Activated CD8-positive, alpha-beta memory T cell treated with anti-CD3 and anti-CD28 coated beads for 48 hours (primary cell): ENCODE results near the gene BATF2.
"Not testable (repeated sequence)": the region's sequence is repeated elsewhere in the genome, so short reads cannot be mapped to it uniquely, and the experiment has no call there.

Source experiments
- DNase-seq, 3 experiments: peaks; one replicate each; pipeline ENCODE4 v3.0.0-alpha.2; 2020; ENCODE audit warnings: low read depth in 2 of 3, low spot score in 2 of 3

BATF2 gene

DNA sequence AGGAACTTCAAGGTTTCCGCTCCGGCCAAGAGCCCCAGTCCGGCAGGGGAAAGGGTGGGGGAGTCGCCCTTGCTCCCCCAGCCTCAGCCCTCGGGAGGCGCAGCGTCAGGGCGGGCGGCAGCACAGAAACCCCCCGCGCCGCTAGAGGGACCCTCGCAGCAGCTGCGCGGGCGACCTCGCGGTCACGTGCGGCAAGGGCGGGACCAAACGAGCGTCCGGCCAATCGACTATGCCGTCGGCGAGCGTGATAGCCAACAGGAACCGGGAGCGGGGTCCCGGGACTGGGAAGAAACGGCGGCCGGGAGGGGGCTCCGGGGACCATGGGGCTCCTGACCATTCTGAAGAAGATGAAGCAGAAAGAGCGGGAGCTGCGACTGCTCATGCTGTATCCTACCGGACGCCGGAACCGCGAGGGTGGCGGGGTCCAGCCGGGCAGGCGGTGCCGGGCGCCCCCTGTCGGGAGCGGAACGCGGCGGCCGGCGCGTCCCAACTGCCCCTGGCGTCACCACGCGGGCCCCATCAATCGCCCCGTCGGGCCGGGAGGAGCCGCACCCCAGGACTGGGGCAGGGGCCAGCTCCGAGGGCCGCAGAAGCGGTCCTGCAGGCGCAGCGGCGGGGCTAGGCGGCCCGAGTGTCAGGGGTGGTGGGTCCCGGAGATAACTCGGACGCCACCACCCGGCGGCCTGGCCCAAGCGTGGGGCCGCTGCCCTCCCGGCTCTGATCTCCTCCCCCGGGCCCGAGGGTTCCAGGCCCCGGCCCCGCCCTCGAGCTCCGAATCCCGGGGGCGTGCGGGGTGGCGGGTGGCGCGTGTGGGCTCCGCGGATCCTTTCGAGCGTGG lies 17.3 kb upstream of the BATF2 start, which contains the start of gene ARL2:
ARL2 (plus strand) TSS at position 273 of the 838 bp plus-strand sequence; CDS start at position 321, 48 bp downstream.
- DNase-seq = peak; percentile 76 to 81 (median 77)

DNA sequence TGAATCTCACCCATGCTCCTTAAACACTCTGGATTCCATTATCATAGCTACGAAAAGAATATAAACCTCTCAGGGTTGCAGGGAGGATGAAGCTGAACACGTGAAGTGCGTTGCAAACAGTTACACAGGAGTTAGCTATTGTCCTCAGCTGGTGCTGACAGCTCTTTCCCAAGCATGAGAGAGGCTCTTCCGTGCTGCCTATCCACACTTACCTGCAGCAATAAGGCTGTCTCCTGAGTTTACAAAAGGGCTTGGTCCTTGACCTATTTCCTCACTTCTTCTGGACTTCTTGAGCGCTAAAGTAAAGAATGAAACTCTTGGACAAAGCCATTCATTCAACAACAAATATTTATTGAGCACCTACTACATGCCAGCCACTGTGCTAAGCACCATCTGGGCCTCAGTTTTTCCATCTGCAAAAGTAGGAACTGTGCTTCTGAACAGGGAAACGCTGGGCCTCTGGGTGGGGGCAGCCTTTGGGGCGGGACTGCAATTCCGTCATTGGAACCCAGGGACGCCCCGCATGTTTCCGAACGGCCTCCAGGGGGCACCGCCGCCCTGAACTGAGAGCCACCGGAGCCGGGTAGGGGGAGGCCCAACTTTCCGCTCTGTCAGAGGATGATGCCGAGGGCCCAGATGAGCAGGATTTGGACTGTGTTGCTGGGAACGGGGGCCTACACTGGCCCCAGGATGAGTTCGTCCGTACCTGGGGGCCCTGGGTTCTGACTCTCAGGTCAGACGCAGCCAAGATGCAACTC lies 16.5 kb upstream of the BATF2 start:
- peak in 2 of 3 experiments; percentile 75 to 79 for DNase-seq

DNA sequence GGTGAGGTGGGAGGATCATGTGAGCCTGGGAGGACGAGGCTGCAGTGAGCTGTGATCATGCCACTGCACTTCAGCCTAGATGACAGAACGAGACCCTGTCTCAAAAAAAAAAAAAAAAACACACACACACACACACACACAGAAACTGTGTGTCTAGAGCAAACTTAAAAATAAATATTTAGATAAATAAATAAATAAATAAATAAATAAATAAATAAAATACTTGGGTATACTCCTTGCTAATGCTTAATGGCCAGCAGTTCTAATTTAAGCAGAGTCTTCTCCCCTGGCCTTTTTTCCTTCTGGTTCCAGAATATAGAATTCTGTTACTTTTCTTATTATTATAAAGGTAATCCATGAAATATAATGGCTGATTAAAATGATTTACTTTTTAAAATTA lies 12.1 kb upstream of the BATF2 start:
- DNase-seq = no peak

DNA sequence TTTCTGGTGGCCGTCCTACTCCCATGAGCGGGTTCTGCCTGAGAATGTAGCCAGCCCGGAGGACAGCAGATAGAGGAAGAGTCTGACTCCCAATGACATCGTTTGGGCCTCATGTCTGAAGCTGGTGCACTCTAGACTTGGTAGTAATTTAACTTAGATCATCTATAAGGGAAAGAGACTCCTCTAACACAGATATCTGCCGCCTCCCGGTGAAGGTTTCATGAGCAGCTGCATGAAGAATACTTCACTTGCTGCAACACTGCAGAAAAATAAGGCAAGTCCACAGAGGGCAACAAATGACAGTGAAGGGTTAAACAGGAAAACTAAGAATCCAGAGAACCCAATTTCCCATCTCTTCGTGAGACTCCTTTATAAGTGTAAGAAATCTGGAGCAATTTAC lies 11.2 kb upstream of the BATF2 start:
- no peak for DNase-seq

DNA sequence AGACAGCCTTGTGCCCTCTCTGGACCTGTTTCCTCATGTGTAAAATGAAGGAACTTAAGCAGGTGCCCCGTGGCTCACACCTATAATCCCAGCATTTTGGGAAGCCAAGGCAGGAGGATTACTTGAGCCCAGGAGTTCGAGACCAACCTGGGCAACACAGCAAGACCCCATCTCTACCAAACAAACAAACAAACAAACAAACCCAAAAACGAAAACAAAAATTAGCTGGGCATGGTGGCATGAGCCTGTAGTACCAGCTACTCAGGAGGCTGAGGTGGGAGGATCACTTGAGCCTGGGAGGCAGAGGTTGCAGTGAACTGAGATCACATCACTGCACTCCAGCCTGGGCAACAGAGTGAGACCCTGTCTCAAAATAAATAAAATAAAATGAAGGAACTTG lies 7.2 kb upstream of the BATF2 start:
- DNase-seq = not testable (repeated sequence)

DNA sequence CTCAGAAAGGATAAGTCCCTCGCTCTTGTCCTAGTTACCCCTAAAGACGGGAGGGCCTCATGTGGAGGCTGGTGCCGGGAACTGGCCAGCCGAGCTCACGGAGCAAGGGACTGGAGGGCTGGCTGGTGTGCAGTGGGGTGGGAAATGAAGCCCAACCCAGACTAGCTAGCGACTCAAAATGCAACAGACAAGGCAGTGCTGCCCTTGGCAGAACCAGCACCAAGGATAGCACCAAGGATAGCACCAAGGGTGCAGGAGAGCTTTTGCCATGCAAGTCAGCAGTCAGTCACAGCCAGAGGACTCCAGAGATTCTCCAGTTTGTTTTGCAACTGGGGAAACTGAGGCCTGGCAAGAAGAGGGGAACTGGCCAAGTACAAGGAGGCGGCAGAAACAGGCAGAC lies 6.5 kb upstream of the BATF2 start:
- DNase-seq = no peak

DNA sequence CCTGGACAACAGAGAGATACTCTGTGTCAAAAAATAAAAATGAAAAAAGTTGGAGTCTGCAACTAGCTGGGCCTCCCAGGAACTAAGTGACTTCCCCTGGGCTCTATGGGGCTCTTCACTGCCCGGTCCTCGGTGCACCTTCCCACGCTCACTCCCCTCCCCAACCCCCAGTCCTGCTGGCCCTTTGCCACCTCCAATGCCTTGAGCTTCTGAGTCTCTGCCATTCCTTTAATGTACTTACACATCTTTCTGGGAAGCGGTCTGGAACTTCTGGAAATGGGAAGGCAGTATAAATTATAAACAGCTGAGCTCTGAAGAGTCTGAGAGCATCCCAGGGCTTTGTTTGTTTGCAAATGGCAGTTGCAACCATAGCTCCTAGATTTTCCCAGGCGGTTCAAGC lies 5.9 kb upstream of the BATF2 start:
- no peak for DNase-seq

DNA sequence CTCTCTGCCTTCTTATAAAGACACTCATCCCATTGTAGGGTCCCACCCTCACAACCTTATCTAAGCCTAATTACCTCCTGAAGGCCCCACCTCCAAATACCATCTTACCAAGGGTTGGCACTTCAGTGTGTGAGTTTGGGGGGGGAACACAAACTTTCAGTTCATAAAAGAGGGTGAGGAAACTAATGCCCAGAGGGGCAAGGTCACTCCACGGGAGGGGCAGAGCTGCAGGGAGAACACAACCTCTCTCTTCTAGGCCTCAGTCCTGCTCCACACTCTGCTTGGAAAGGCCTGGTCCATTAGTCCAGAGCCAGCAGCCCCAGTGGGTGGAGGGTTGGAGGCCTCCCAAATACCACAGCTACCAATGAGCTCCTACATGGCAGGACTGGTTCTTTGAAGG lies 2.7 kb upstream of the BATF2 start:
- DNase-seq = no peak

DNA sequence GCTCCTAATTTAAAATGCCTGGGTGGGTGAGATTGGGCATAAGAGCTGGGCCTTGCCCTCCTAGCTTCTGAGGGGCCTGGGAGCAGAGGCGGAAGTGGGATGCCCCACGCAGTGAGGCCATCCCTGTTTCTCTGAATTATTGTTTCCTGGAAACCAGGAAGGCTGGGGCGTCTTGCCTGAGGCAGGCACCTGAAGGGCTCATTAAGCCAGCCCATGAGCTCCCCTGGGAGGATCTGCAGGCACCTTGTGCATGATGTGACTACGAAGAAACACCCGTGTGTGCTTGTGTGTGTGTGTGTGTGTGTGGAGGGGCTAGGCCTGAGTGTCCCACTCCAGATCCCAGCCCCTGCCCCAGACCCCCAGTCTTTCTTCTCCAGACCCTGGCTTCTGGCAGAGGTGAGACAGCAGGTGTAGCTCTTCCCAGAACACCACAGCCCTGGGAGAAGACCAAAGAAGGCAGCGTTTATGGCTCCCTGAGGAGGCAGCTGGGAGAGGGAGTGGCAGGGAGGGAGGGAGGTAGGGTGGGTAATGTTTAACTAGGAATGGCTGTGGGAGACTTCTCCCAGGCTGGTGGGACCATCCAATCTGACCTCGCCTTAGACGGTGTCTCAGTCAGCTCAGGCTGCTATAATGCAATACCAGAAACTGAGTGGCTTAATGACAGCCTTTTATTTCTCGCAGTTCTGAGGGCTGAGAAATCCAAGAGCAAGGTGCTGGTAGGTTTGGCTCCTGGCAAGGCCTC lies 2.1 kb upstream of the BATF2 start:
- no peak for DNase-seq

DNA sequence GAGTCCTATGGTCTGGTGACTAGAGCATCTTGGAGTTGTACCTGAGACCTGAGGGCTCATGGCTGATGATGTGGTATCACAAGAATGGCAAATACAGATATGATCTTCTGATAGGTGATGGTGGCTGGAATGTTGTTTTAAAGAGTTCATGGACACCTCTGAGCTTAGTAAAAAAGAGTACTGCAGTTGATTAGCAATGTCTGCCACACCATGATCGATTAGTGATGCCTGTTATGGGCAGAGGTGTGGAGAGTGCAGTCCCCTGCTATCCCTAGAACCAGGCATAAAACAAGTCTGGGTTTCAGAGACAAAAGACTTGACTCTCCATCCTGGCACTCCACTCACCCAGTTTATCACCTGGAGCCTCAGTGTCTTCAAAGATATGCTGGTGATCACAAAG lies 1.4 kb upstream of the BATF2 start:
- DNase-seq = no peak

DNA sequence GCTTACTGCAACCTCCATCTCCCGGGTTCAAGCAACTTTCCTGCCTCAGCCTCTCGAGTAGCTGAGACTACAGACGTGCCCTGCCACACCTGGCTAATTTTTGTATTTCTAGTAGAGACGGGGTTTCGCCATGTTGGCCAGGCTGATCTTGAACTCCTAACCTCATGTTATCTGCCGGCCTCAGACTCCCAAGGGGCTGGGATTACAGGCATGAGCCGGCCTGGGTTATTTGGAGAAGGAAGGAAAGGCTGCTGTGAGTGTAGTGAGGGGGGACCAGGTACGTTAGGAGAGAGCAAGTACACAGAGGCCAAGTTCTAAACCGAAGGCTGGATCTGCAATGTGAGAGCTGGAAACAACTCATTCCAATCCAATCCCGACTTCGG lies 453 bp downstream of the BATF2 start:
- DNase-seq = no peak

DNA sequence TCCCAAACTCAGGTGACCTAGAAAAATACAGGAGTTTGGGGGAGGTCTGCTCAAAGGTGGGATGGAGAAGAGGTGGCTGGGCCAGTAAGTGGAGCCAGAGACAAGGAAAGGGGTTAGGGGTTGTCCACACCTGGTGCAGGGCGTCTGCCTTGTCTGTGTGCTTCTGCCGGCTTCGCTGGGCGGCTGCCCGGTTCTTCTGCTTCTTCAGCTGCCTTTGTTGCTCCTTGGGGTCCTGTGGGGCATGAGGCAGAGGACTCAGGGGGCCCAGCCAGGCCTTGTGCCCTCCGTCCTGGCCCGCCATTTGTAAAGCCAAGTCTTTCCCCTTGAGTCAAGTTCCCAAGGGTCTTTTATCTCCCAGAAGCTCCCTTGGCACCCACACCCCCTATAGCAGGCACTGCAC lies 2.5 kb downstream of the BATF2 start:
- DNase-seq = no peak

DNA sequence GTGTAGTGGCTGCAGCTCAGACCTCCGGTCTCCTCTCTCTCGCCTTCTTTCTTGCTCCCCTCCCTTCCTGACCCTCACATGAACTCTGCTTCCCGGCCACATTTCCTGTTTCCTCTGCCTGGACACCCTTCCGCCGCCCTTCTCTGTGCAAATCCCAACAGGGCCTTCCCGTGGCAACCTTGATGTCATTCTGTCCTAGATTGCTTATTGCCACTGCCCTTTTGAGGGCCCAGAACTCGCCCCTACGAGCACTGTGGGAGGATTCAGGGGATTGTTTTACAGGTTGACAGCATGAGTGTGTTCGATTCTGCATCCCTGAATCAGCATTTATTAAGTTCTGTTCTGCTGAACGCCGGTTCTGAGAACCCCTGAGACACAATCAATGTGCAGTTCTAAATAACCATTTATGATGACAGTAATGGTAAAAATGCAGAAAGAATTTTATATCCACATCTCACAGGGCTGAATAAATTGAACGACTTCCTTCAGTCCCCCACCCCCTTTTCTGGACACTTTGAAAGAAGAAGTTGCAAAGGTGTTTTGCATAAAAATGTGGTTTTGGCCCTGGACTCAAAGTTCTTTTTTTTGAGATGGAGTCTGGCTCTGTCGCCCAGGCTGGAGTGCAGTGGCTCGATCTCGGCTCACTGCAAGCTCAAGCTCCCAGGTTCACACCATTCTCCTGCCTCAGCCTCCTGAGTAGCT lies 6.4 kb downstream of the BATF2 start:
- DNase-seq = no peak

DNA sequence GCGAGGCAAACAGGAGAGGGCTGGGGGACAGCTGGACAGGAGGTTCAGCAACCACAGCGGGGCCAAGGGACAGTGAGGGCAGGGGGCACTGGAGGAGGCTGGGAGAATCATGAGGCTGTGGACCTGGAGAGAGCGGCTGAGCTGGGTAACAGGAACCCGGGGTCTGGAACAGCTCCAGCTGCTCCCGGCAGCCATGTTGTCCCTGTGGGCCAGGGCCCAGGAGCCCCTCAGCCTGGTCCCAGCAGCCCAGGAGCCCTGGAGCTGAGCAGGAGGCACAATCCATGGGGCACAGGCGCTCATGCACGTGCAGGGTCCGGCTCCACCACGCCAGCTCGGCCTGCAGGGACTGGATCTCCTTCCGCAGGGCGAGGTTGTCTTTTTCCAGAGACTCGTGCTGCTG lies 7.4 kb downstream of the BATF2 start:
- no peak for DNase-seq

DNA sequence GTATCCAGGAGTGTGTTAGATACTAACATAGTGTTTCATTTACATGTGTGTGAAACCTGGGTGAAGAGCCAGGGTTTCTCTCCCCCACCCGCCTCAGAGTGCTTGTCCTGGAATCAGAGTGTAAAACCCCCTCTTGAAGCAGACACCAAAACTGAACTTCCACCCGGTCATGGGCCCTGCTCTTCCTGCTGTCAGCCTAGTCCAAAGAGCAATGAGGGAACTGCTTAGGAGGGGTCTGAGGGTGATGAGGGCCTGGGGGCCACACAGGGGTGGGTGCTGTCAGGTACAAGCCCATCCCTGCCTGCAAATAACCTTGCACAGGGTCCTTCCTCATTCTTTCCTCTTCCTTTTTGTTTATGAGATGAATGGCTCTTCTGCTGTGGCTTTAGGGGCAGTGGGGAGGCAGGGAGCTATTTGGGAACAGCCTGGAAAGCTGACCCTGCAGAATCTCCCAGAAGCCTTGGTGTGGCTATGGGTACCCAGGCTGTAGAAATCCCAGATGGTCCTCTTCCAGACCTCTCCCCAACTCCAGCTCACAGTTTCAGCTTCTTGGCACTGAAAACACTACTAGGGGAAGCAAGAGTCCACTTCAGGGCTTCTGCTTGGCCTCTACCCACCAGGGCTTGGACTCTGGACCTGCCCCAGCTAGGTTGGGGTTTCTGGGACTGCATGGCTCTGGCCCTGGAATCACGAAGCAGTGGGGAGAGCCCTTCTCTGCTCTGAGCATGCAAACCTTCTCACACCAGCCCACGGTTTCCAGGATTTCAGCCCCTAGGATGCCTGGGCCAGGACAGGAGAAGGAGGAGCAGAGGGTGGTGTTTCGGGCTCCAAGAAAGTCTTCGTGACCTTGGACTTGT lies 8.5 kb downstream of the BATF2 start:
- DNase-seq = no peak

DNA sequence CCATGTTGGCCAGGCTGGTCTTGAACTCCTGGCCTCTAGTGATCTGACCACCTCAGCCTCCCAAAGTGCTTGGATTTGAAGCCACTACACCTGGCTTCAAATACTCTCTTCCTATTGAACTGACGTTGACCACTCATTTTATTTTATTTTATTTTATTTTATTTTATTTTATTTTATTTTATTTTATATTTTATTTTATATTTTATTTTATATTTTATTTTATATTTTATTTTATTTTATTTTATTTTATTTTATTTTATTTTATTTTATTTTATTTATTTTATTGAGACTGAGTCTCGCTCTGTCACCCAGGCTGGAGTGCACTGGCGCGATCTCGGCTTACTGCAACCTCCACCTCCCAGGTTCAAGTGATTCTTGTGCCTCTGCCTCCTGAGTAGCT lies 13.4 kb downstream of the BATF2 start:
- DNase-seq = not testable (repeated sequence)

DNA sequence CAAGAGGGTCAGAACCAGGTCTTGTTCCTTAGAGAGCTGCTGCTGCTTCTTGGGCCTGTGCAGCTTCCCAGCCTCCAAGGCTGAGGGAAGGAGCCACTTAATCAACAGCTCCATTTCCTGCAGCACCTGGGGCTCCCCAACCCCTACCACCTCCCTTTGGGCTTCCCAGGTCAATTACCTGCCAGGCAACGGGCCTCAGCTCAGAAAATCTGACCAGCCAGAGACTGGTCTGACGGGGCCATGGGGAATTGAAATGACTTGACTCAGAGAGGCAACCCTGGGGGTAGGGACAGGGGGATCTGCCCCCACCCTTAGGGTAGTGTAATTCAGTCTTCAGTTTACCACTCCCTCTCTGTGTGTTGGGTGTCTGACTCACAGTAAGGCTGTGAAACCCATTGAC lies 20.1 kb downstream of the BATF2 start:
- DNase-seq = no peak

DNA sequence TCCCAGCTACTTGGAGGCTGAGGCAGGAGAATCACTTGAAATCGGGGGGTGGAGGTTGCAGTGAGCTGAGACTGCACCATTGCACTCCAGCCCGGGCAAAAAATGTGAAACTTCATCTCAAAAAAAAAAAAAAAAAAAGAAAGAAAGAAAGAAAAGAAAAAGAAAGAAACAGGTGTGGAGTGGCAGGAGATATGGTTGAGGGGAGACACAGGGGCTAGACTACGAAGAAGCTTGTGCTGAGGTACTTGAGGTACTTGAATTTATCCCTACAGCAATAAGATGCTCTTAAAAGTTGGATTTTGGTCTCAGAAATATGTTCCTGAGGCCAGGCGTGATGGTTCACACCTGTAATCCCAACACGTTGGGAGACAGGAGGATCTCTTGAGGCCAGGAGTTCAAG lies 22.6 kb downstream of the BATF2 start:
- DNase-seq = no peak

DNA sequence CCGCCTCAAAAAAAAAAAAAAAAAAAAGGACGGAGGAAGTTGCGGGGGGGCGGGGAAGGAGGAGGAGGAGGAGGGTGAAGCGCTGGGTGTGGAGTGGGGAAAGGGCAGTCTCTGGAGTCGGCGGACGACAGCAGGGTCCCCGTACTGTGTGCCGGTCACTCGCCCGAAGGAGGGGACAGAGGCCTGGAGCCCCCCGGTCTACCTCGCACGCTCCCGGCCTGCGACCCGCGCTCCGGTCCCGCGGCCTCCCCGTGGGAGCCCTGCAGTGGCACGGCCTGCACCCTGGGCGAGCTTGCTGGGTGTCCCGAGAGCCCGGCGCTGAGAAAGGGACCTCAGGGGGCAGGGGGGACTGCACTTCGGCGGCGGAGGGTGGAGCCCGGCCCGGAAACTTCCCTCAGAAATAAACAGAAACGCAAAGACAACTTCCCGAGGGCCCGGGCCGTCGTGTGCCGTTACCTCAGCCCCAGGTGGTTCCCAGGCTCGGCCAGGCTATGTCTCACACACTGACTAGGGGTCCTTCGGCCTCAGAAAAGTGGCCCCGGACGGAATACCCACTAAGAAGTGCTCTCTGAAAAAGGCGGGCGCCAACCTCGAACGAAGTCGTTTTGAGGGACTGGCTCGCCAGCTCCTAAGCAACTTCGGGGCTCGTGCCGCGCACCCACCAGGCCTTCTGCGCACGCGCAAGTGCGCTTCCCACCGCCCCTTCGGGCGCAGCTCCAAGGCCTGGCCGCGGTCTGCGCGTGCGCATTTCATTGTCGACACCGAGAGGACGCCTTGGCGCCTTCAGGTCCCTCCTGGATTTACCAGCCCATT lies 25.1 kb downstream of the BATF2 start, which contains the start of gene MAJIN:
MAJIN (minus strand) TSS at position 688 of the 813 bp plus-strand sequence. CDS start 12,703 bp downstream, outside the sequence.
- peak; percentile 75 to 83 (median 81) for DNase-seq
